Gastroesophageal sphincter (tissue), 3 donors: Measurements from ENCODE around the gene LRP1-AS.

Experiments used
- CTCF ChIP-seq, 4 experiments: fragments of 200-600 bp in 2 of 4; fragments of 450-650 bp in 2 of 4; sonication (generic) in 1 of 4; IDR thresholded peaks; one replicate each; pipeline ENCODE4 v1.5.1; 2017 to 2019; ENCODE audit warnings: antibody characterized with exemption in 4 of 4, mild to moderate bottlenecking in 2 of 4, moderate library complexity in 2 of 4
- EP300 ChIP-seq: sonication (generic); formaldehyde crosslinking; IDR thresholded peaks from one replicate; pipeline ENCODE4 v1.6.1; 2017; ENCODE audit warnings: antibody characterized with exemption, mild to moderate bottlenecking
- POLR2A ChIP-seq, 2 donors: fragments of 450-650 bp; IDR thresholded peaks; one replicate each; pipeline ENCODE4 v1.6.1; 2017; ENCODE audit warnings: antibody characterized with exemption in 2 of 2, mild to moderate bottlenecking in 2 of 2, moderate library complexity in 1 of 2
- POLR2AphosphoS5 ChIP-seq: sonication (generic); formaldehyde crosslinking; IDR thresholded peaks from one replicate; pipeline ENCODE4 v1.6.1; 2017; ENCODE audit warnings: antibody characterized with exemption

- TF ChIP-seq POLR2A (IDR thresholded peaks at IDR 0.05) (no peak), CTCF (IDR thresholded peaks at IDR 0.05) (no peak), EP300 (no peak), POLR2AphosphoS5 (no peak)
These were observed 23.0 kb upstream of the LRP1-AS start for GRCh38 chr12:57170408-57170807.
